Measurements from ENCODE around the gene CHMP6.

CHMP6 gene

DNA sequence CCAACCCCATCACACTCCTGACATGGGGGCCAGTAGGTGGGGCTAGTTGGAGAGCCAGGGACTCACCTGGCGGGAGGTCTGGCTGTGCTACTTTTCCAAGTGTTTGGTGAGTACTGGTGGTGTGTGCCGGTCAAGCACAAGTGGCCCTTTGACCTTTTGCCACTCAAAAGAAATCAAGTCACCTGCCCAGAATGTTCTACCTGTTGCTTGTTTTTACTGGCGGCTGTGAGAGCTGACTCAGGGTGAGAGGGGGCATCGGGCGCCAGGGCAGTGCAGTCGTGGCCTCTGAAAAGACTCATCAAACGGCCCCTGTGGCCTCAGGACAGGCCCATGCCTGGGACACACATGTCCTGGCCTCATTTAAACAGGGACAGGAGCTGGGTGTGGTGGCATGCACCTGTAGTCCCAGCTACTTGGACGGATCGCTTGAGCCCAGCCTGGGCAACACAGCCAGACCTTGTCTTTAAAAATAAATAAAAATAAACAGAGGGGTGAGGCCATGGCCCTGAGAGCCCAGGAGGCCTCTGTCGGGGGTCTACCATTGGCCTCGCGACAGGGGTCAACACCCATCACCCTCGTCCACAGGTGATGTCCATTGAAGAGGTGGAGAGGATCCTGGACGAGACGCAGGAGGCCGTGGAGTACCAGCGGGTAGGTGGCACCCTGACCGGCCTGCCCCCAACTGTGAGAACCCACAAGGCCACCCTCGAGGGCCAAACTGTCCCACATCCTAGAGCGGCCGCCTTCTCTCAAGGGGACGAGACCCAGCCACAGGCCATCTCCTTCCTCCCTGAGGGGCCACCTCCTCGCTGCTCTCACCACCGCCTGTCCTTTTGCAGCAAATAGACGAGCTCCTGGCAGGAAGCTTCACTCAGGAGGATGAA, 5.0 kb downstream of the CHMP6 start:
- DNase-seq (ENCODE audit: low read depth), result no peak
- TF ChIP-seq, protein P1, sequence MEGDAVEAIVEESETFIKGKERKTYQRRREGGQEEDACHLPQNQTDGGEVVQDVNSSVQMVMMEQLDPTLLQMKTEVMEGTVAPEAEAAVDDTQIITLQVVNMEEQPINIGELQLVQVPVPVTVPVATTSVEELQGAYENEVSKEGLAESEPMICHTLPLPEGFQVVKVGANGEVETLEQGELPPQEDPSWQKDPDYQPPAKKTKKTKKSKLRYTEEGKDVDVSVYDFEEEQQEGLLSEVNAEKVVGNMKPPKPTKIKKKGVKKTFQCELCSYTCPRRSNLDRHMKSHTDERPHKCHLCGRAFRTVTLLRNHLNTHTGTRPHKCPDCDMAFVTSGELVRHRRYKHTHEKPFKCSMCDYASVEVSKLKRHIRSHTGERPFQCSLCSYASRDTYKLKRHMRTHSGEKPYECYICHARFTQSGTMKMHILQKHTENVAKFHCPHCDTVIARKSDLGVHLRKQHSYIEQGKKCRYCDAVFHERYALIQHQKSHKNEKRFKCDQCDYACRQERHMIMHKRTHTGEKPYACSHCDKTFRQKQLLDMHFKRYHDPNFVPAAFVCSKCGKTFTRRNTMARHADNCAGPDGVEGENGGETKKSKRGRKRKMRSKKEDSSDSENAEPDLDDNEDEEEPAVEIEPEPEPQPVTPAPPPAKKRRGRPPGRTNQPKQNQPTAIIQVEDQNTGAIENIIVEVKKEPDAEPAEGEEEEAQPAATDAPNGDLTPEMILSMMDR (IDR thresholded peaks at IDR 0.05; ENCODE audit: insufficient read depth, low read depth, low read length, missing control alignments), result no peak
- H3K4me3 ChIP-seq (ENCODE audit: low read depth, low read length), result no peak overlapping the region

DNA sequence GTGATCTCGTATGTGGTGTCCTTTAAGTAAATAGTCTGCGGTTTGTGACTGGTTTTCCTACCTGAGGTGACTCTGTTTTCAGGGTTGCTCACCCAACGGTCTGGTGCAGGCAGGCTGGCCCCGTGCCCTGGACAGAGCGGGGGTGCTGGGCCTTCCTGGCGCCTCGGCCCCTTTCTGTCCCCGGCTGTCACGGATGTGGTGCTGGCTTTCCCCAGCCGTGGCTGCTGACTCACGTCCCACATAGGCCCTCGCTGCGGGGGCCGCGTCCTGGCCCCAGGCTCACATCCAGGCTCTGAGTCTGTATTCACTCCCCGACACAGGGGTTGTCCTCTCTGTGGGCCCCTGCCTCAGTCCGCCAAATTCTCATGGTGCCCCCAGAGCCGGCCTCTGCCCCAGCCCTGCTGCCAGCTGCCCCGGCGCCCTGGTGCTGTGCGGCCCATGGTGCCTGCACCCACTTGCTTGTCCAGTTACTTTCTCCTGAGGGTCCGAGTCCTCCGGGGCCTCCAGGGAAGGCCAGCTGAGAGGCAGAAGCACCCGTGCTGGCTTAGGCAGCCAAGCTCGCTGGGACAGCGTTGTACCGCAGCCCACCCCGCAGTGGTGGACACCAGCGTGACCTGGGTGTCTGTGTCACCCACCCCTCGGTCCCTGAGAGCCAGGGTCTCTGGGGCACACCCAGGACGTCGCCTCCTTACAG, 5.9 kb downstream of the CHMP6 start:
- no peak overlapping the region for H3K4me3 ChIP-seq (ENCODE audit: low read depth, low read length)
- no peak for DNase-seq (ENCODE audit: low read depth)
- TF ChIP-seq, protein P1 (IDR thresholded peaks at IDR 0.05; ENCODE audit: insufficient read depth, low read depth, low read length, missing control alignments), result no peak

DNA sequence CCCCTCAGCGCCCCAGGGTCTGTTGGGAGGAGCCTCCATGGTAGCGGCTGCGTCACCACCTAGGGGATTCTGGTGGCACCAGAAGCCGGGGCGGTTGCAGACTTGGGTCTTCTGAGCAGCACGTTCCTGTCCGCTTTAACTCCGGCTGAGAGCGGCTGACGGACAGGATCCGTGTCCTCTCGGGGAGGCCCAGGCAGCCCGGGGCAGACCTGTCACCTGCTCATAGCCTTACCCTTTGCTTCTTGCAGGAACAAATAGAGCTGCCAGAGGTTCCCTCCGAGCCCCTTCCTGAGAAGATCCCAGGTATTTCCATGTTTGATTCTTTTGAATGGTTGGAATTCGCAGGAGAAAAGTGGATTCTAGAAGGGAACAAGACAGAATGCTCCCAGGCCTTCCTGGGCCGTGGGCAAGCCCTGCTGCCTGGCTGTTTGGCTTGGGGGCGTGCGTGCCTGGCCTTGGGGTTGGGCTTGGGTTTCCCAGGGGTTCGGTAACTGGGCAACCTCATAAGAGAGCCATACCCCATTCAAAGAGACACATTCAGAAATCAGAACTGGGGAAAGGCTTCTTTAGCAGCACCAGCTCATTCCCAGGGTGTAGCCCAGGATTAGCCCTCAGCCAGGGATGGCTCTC, 6.6 kb downstream of the CHMP6 start:
- TF ChIP-seq, protein P1 (IDR thresholded peaks at IDR 0.05; ENCODE audit: insufficient read depth, low read depth, low read length, missing control alignments), result no peak
- no peak for DNase-seq (ENCODE audit: low read depth)

DNA sequence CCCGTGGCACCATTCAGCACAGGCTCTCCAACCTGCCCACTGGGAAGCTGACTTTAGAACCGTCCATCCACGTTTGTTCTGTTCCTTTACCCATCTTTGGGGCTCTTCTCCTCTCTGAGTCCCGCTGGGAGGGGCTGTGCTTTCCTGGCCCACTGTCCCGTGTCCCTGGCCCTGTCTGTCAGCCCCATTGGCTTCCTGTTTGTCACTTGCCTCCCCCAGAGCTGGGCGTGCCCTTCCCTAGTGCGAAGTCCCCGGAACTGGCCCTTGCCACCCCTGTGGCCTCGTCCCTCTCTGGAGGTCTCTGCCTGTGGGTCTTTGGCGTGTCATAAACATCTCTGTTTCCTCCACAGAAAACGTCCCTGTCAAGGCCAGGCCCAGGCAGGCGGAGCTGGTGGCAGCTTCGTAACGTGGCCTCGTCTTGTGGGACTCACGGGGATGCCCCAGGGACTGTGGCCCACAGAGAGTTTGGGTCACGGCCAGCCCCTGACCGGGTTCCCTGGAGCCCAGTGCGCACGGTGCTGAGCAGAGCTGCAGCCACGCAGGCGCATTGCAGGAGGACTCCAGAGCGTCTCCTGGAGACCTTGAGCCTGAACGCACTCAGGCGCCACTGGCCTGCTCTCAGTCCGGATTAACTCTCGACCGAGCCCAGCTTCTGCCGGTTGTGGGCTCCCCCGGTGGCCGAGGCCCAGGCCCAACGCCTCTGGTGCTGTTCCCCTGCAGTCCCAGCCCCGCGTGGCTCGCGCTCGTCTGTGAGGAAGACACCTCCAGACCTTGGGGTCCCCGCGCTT, 7.3 kb downstream of the CHMP6 start:
- TF ChIP-seq, protein P1 (IDR thresholded peaks at IDR 0.05; ENCODE audit: insufficient read depth, low read depth, low read length, missing control alignments), result no peak
- H3K4me3 ChIP-seq (ENCODE audit: low read depth, low read length), result no peak overlapping the region
- DNase-seq (ENCODE audit: low read depth), result no peak

More for the DNA sequence above, 6.6 kb downstream of the CHMP6 start:
- no peak overlapping the region for H3K4me3 ChIP-seq (ENCODE audit: low read depth, low read length)

DNA sequence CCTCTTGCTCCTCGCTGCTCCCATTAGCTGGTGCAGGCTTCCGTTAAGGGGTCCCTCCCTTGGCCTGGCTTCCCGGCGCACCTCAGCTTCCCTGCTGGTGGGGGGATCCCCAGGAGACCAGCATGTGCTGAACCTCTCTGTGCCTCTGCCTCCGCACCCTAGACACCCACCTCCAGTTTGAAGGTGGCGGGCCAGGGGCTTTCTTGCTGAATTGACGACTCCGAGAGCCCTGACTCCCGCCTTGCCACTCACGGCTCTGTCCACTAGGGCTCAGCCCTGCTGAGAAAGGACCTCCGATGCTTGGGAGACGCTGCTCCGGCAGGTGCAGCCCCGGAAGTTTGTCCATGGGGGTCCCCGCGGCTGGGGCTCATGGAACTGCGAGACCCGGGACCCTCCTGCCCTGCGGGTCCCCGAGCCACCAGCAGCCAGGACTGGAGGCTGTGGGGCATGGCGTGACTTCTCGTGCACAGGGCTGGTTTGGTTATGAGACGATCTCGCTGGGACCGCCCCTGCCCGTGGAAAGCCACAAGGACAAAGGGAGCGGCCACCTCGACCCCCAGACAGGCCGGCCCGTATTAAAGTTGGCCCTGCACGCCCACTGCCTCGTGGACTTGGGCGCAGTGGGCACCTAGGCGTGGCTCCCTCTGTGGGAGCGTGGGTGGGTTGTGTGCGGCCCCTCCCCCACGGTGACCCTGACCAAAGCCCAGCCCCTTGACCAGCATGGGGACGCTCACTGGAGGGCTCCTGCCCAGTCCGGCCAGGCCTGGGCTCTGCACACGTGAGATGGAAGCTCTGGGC, 8.1 kb downstream of the CHMP6 start:
- DNase-seq (ENCODE audit: low read depth), result no peak
- no peak overlapping the region for H3K4me3 ChIP-seq (ENCODE audit: low read depth, low read length)
- TF ChIP-seq, protein P1 (IDR thresholded peaks at IDR 0.05; ENCODE audit: insufficient read depth, low read depth, low read length, missing control alignments), result no peak

DNA sequence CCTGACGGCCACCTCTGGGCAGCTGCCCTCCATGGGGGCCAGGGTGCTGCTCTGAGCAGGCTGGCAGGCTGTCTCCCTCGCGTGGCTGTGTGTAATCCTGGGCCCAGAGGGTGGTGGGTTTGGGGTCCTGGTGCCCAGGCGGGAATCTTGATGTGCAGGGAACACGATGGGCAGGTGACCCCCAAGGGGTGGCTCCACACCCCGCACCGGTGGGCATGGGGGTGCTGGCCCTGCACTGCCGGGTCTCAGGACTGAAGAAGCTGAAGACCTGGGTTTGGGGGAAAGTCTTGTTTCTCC, 8.6 kb downstream of the CHMP6 start:
- TF ChIP-seq, protein P1 (IDR thresholded peaks at IDR 0.05; ENCODE audit: insufficient read depth, low read depth, low read length, missing control alignments), result no peak
- no peak overlapping the region for H3K4me3 ChIP-seq (ENCODE audit: low read depth, low read length)
- no peak for DNase-seq (ENCODE audit: low read depth)
